ENCODE data around the gene CEP68.
"Not testable (repeated sequence)": the region's sequence is repeated elsewhere in the genome, so short reads cannot be mapped to it uniquely, and the experiment has no call there.

Gene CEP68

GRCh38 chr2:65032019-65032975, 23.9 kb upstream of the CEP68 start:
- no peak for DNase-seq

- DNase-seq, result no peak
Measured at GRCh38 chr2:65033178-65033577, 23.0 kb upstream of the CEP68 start.

GRCh38 chr2:65033667-65034066, 22.5 kb upstream of the CEP68 start:
- not testable (repeated sequence) for DNase-seq

GRCh38 chr2:65035351-65035943, 20.8 kb upstream of the CEP68 start:
- DNase-seq, result no peak

- DNase-seq, result no peak
Measured at GRCh38 chr2:65037178-65037577, 19.0 kb upstream of the CEP68 start.

- DNase-seq, result no peak
Measured at GRCh38 chr2:65039640-65040039, 16.6 kb upstream of the CEP68 start.

GRCh38 chr2:65040400-65041261, 15.6 kb upstream of the CEP68 start:
- DNase-seq, result peak; percentile 68

- DNase-seq, result no peak
Measured at GRCh38 chr2:65043001-65043400, 13.2 kb upstream of the CEP68 start.

- no peak for DNase-seq
Measured at GRCh38 chr2:65044097-65044735, 12.0 kb upstream of the CEP68 start.

- DNase-seq, result no peak
Measured at GRCh38 chr2:65045651-65046050, 10.6 kb upstream of the CEP68 start.

GRCh38 chr2:65046633-65047407, 9.4 kb upstream of the CEP68 start:
- DNase-seq, result no peak

GRCh38 chr2:65049010-65049639, 7.1 kb upstream of the CEP68 start:
- no peak for DNase-seq

- DNase-seq, result no peak
Measured at GRCh38 chr2:65050931-65051330, 5.3 kb upstream of the CEP68 start.

- no peak for DNase-seq
Measured at GRCh38 chr2:65053199-65053598, 3.0 kb upstream of the CEP68 start.

GRCh38 chr2:65054749-65055421, 1.3 kb upstream of the CEP68 start:
- DNase-seq, result no peak

- DNase-seq, result peak; percentile 32
Measured at GRCh38 chr2:65055422-65056214, 598 bp upstream of the CEP68 start.

- no peak for DNase-seq
Measured at GRCh38 chr2:65057054-65057375, 799 bp downstream of the CEP68 start.

- peak; percentile 23 for DNase-seq
Measured at GRCh38 chr2:65057391-65058052, 1.3 kb downstream of the CEP68 start.

GRCh38 chr2:65059071-65059470, 2.9 kb downstream of the CEP68 start:
- no peak for DNase-seq

Data from NCI-H1092 (cell line).